Measurements from ENCODE around the gene LCTL.

Gene LCTL

GRCh38 chr15:66524838-66525237, 41.0 kb downstream of the LCTL start:
- in situ Hi-C loops (cut with MboI; ENCODE audit: low pct_unique_long_range_greater_than_20kb, low sequenced_read_pairs, unreplicated experiment): no loop called here
- DNase-seq (ENCODE audit: low spot score): no peak
- no peak for TF ChIP-seq CTCF (IDR thresholded peaks at IDR 0.05; ENCODE audit: extremely low read depth, insufficient read depth, missing control alignments)

GRCh38 chr15:66523926-66524325, 41.9 kb downstream of the LCTL start:
- in situ Hi-C loops (cut with MboI; ENCODE audit: low pct_unique_long_range_greater_than_20kb, low sequenced_read_pairs, unreplicated experiment): no loop called here
- no peak for DNase-seq (ENCODE audit: low spot score)
- TF ChIP-seq CTCF (IDR thresholded peaks at IDR 0.05; ENCODE audit: extremely low read depth, insufficient read depth, missing control alignments): no peak

- in situ Hi-C loops (cut with MboI; ENCODE audit: low pct_unique_long_range_greater_than_20kb, low sequenced_read_pairs, unreplicated experiment): no loop called here
- TF ChIP-seq CTCF (IDR thresholded peaks at IDR 0.05; ENCODE audit: extremely low read depth, insufficient read depth, missing control alignments): no peak
- DNase-seq (ENCODE audit: low spot score): no peak
These were observed 49.9 kb downstream of the LCTL start for GRCh38 chr15:66515901-66516322.

GRCh38 chr15:66514586-66514985, 51.2 kb downstream of the LCTL start:
- no peak for TF ChIP-seq CTCF (IDR thresholded peaks at IDR 0.05; ENCODE audit: extremely low read depth, insufficient read depth, missing control alignments)
- DNase-seq (ENCODE audit: low spot score): no peak
- in situ Hi-C loops (cut with MboI; ENCODE audit: low pct_unique_long_range_greater_than_20kb, low sequenced_read_pairs, unreplicated experiment): no loop called here

- in situ Hi-C loops (cut with MboI; ENCODE audit: low pct_unique_long_range_greater_than_20kb, low sequenced_read_pairs, unreplicated experiment): no loop called here
- no peak for DNase-seq (ENCODE audit: low spot score)
- no peak for TF ChIP-seq CTCF (IDR thresholded peaks at IDR 0.05; ENCODE audit: extremely low read depth, insufficient read depth, missing control alignments)
These were observed 57.4 kb downstream of the LCTL start for GRCh38 chr15:66508293-66508883.

- TF ChIP-seq CTCF (IDR thresholded peaks at IDR 0.05; ENCODE audit: extremely low read depth, insufficient read depth, missing control alignments): no peak
- in situ Hi-C loops (cut with MboI; ENCODE audit: low pct_unique_long_range_greater_than_20kb, low sequenced_read_pairs, unreplicated experiment): no loop called here
- no peak for DNase-seq (ENCODE audit: low spot score)
These were observed 60.0 kb downstream of the LCTL start for GRCh38 chr15:66505818-66506217.

GRCh38 chr15:66505430-66505811, 60.4 kb downstream of the LCTL start:
- DNase-seq (ENCODE audit: low spot score): no peak
- no peak for TF ChIP-seq CTCF (IDR thresholded peaks at IDR 0.05; ENCODE audit: extremely low read depth, insufficient read depth, missing control alignments)
- in situ Hi-C loops (cut with MboI; ENCODE audit: low pct_unique_long_range_greater_than_20kb, low sequenced_read_pairs, unreplicated experiment): no loop called here
